Superior temporal gyrus (tissue), 1 donor: ENCODE results near the gene WBP2NL.
"Not testable (repeated sequence)": the region's sequence is repeated elsewhere in the genome, so short reads cannot be mapped to it uniquely, and the experiment has no call there.

Source experiments
- DNase-seq: peaks from one replicate; pipeline ENCODE4 v3.0.0-alpha.2; 2016; ENCODE audit errors: extremely low spot score

WBP2NL gene

DNA sequence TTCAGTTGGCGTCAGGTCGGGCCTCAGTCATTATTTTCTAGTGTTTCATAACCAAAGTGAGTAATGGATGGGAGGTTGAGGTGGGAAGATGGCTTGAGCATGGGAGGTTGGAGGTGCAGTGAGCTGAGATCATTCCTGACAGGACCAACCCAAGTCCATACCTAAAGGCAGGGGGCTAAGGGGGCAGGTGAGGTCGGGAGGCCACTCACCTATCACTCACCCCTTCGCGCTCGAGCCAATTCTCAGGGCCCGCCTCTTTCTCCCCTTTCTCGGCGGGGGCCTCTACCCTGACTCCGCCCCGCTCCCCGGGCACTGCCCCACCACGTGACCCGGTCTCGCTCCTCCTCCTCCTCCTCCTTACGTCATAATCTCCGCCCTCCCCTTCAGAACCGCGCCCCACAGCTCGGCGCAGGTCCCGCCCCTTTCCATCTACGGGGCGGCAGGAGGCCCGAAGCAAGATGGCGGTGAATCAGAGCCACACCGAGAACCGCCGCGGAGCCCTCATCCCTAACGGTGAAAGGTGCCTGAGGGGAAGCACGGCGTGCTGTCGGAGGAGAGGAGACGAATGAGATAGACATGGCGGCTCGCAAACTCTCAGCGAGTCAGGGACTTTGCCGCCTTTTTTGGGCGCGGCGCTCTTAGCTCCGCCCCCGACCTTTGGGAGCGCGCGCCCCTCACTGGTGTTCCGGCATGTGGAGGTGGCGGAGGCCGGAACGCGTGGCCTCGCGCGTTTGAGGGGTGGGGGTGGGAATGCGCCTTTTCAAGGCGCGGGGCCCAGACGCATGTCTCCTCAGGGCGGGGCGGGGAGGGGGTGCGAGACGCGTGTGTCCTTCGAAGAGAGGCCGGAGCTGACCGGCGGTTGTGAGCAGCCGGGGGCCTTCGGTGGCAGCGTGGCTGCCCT, at the start of gene WBP2NL:
WBP2NL (plus strand) TSS at position 428 of the 901 bp plus-strand sequence; CDS start at position 459, 31 bp downstream.
- DNase-seq, result peak; percentile 86

- DNase-seq, result not testable (repeated sequence)
Measured at GRCh38 chr22:41948928-41949296, 49.7 kb upstream of the WBP2NL start.

DNA sequence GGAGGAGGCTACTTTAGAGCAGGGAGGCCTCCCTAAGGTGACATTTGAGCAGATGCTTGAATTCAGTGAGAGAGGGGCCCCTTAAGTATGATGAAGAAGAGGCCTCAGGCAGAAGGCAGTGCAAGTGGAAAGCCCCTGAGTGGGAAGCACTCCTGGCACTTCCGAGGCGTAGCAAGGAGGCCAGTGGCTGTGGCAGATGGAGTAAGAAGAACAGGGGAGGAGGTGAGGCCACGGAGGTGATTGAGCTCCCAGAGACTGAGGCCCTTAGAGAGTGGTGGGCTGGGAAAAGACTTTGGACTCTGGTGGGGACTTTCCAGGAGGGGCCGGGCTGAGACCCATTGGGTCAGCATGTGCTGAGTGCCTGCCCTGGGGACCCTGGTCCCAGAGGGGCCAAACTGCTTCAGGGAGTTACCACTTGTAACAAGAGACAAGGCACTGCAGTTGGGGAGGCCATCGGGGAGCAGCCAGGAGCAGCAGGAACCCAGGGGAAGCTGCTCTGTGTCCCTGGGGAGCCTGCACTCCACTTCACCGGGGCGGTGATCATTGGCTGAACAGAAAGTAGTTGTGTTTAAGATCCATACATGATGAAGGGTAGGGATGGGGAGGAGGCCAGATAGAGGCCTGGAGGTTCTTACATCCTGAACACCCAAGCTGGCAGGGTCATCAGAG, 49.2 kb upstream of the WBP2NL start:
- DNase-seq, result no peak

GRCh38 chr22:41951898-41952474, 46.6 kb upstream of the WBP2NL start, which contains the start of gene SMIM45:
SMIM45 (plus strand) TSS chr22:41952150.
- DNase-seq, result peak; percentile 93

- no peak for DNase-seq
Measured at GRCh38 chr22:41952713-41953112, 45.9 kb upstream of the WBP2NL start.

GRCh38 chr22:41957941-41958556, 40.5 kb upstream of the WBP2NL start:
- DNase-seq, result no peak

DNA sequence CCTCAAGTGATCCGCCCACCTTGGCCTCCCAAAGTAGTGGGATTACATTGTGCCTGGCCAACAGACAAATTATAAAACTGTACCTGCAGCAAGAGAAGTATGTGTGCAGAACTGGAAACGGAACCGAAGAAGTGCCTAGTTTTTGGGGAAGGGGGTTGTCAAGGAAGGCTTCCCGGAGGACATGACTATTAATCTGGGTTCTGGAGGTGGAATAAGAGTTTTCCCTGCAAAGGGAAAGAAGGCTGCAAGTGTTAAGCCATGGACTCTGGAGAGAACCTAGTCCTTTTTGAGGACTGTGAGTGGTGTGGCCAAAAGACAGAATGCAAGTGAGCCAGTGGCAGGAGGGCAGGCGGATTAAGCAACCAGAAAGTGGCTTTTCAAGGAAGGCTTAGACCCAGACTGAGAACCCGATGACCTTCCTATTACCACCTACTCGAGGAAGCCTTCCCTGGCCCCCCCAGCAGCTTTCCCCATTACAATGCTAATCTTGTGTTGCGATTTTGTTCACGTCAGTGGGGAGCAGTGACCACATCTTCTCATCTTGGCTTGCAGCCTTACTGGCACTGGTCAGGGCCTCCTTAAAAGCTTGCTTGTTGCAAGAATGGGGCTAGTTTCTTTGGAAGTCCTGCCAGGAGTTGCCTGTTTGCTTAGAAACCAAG, 35.0 kb upstream of the WBP2NL start:
- peak; percentile 68 for DNase-seq

DNA sequence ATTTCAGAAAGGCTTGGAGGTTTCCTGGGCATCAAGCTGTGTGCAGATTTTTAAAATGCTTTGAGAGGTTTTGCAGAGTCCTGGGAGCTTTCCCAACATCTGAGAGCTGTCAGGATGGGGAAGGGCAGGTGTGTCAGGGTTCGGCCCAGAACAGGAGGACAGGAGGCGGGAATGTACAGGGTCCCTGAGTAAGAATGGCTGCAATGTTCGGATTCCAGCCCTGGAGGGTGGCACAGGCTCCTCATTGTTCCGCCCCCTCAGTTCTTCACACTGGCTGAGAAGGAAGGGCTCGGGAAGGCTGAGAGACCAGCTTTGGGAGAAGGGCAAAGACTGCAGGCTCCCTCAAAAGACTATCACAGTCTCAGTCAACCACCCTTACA, 34.5 kb upstream of the WBP2NL start:
- DNase-seq, result peak; percentile 23

GRCh38 chr22:41966225-41966606, 32.4 kb upstream of the WBP2NL start:
- DNase-seq, result no peak

DNA sequence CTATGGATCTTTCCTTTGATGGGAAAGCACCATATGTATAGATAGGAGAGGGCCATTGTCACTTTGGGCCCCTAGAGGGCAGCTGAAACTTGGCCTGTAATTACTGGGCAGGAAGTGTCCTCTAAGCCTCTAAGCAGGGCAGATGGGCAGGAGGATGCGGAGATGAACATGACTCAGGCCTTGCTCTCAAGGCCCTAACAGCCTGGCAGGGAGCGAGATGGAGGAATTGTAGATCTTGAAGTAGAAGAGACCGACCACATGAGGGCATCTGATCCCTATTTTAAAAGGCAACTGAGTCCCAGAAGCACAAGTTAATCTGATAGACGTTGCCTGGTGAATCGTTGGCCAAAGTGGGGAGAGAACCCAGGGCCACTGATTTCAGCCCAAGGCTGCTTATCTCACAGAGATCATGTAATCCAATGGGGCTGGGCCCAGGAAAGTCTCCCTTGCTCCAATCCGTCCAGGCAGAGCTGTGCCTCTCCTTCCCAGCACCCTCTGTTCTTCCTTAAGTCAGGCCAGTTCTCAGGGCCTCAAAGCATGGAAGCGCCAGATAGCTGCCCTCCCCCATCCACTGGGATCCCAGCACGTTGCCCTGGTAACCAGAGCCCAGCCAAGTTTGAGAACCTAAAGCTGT, 31.9 kb upstream of the WBP2NL start:
- DNase-seq, result peak; percentile 81

DNA sequence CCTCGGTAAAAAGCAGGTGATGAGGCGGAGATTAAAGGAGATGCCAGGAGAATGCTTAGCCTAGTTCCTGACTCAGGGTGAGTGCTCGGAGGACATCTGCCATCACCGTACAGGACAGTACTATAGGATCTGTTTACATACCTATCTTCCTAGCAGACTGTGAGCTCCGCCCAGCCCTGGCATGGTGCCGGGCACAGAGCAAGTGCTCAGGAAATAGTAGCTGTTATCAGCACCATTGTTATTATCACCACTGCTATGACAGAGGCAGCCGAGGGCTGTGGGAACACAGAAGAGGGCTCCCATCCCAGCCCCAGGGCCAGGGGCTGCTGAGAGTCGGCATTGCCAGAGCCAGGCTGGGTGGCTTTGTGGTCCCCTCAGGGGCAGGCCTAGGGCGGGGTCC, 30.0 kb upstream of the WBP2NL start:
- no peak for DNase-seq

- DNase-seq, result no peak
Measured at GRCh38 chr22:41969110-41969646, 29.4 kb upstream of the WBP2NL start, which contains the start of gene SEPTIN3. SEPTIN3 (plus strand) TSS chr22:41969443; CDS start chr22:41971493, 2,050 bp downstream.

DNA sequence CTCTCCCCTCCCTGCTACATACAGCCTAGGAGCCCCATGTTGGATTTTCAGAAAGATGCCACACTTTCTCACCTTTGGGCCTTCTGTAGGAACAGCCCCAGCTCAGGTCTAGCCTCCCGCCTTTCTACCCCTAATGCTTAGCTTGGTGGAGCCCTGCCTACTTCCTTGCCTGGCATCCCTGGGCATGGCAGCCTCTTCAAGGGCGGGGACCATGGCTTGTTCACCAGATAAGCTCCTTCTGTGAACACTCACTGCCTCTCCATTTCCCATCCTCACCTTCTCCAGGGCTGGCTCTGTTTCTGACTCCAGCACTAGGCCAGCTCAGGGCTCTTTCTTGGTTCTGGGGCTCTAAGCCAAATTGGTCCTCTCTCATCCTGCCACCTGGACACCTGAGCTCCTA, 28.0 kb upstream of the WBP2NL start:
- DNase-seq, result no peak

GRCh38 chr22:41971431-41971830, 27.2 kb upstream of the WBP2NL start:
- no peak for DNase-seq

DNA sequence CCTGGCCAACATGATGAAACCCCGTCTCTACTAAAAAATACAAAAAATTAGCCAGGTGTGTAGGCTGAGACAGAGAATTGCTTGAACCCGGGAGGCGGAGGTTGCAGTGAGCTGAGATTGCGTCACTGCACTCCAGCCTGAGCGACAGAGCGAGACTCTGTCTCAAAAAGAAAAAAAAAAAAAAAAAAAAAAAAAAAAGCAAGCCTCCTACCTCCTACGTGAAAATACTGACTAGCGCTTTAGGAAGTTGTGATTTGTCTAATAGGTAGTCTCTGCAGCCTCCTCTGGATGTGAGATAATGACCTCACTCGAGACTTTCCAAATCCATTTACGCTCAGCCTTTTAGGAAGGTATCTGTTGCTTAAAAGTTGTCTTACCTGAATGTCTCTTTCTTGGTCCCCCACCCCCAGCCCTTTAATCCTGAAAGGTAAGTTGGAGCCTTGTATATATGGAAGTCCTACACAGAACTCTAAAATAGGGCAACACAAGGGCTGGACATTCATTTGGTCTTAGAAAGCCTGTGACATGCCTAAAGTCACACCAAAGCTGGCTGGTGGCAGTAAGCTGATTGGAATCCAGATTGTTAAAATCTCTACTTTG, 23.8 kb upstream of the WBP2NL start:
- no peak for DNase-seq

DNA sequence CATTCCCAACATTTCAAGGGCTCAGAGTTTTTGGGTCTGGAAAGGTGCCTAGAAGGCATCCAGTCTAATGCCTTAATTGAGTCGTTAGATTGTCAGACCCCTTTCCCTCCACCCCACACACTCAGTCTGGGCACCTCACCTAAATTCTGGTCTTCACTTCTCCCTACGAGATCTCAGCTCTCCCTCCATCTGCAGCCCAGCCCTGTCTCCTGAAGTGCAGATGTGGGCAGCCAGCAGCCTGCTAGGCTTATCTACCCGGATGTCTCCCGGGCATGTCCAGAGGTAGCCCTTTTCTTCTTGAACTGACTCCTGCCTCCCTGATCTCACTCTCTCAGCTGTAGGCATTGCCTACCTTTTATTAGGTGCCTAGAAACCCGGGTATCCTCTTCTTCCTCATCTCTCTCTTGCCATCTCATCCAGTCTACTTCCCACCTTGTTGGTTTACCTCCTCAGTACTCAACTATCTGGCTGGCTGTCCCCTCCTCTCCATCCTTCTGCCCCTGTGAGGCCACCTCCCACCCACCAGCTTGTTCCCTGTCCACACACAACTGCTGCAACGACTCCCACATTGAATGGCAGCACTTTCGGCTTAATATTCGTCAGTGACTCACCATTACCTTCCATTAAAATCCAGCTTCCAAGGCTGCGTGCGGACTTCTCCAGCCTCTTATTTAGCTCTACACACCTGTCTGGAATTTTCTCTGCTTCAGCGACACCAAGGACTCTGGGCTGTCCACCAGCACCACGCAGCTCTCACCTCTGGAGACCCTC, 23.1 kb upstream of the WBP2NL start:
- DNase-seq, result peak; percentile 31

GRCh38 chr22:41976070-41976901, 22.3 kb upstream of the WBP2NL start:
- DNase-seq, result peak; percentile 39

GRCh38 chr22:41976961-41977566, 21.5 kb upstream of the WBP2NL start:
- DNase-seq, result no peak
